Calu3 (cell line): ENCODE measurements around the gene REPS2. TPM values are rescaled to one million over a fixed set of nuclear protein-coding genes. Genes with fewer than 3 reads are reported as not detected.

Experiments used
- BruUV-seq: library from RNA; stranded (reverse); fragments of 400-500 nt; replicated peaks from 2 replicates; lab custom pipeline; 2021; lab: Mats Ljungman, UMichigan
- CTCF ChIA-PET: fragments of 300-600 bp; sonication (Branson Sonifier 250); formaldehyde crosslinking; loops from one replicate; lab custom pipeline; 2022; ENCODE audit warnings: antibody characterized with exemption; lab: Charles Lee
- DNase-seq: peaks from one replicate; pipeline ENCODE4 v3.0.0; 2022
- H3K27ac Mint-ChIP-seq: one replicate; pipeline ENCODE4 v1.8.0; 2022; ENCODE audit warnings: mixed read lengths; ENCODE audit not compliant: unreplicated experiment
- H3K27me3 Mint-ChIP-seq: one replicate; pipeline ENCODE4 v1.8.0; 2022; ENCODE audit warnings: mixed read lengths; ENCODE audit not compliant: unreplicated experiment
- H3K36me3 Mint-ChIP-seq: one replicate; pipeline ENCODE4 v1.8.0; 2022; ENCODE audit warnings: mild to moderate bottlenecking, moderate library complexity, mixed read lengths; ENCODE audit not compliant: insufficient read depth, unreplicated experiment
- H3K4me1 Mint-ChIP-seq: one replicate; pipeline ENCODE4 v1.8.0; 2022; ENCODE audit warnings: mild to moderate bottlenecking, low read depth, mixed read lengths; ENCODE audit not compliant: unreplicated experiment
- H3K4me3 Mint-ChIP-seq: one replicate; pipeline ENCODE4 v1.8.0; 2022; ENCODE audit warnings: mild to moderate bottlenecking, low read depth, moderate library complexity, mixed read lengths; ENCODE audit not compliant: unreplicated experiment
- H3K9me3 Mint-ChIP-seq: one replicate; pipeline ENCODE4 v1.8.0; 2022; ENCODE audit warnings: low read depth, mixed read lengths; ENCODE audit not compliant: unreplicated experiment
- intact Hi-C: fragments of 100-400 bp; cut with micrococcal nuclease; formaldehyde crosslinking; loops from one replicate; pipeline ENCODE4 v1.10.0; 2022; ENCODE audit not compliant: unreplicated experiment
- total RNA-seq: library from RNA; stranded (reverse); gene quantifications from 2 replicates; pipeline ENCODE4 v1.2.3, GENCODE V29; 2022
- TF ChIP-seq, protein P1 (sequence below): fragments of 200-600 bp; IDR thresholded peaks from one replicate; pipeline ENCODE4 v1.8.0; 2022; ENCODE audit warnings: antibody characterized with exemption; ENCODE audit not compliant: unreplicated experiment

REPS2 gene
- total RNA-seq, 1 experiment from 2014 or later, result 14.5 TPM

DNA sequence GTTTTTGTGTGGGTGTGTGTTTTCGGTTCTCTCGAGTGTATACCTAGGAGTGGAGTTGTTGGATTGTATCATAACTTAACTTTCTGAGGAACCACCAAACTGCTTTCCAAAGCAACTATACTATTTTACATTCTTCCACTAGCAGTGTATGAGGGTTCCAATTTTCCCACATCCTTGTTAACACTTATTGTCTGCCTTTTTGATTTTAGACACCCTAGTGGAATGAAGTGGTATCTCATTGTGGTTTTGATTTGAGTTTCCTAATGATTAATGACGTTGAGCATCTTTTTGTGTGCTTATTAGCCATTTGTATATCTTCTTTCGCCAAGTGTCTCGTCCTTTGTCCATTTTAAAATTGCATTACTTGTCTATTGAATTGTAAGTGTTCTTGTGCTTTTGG, 118.6 kb downstream of the REPS2 start:
- no peak for DNase-seq
- no TSS peak for BruUV-seq
- intact Hi-C loops, result no loop called here
- TF ChIP-seq, protein P1, sequence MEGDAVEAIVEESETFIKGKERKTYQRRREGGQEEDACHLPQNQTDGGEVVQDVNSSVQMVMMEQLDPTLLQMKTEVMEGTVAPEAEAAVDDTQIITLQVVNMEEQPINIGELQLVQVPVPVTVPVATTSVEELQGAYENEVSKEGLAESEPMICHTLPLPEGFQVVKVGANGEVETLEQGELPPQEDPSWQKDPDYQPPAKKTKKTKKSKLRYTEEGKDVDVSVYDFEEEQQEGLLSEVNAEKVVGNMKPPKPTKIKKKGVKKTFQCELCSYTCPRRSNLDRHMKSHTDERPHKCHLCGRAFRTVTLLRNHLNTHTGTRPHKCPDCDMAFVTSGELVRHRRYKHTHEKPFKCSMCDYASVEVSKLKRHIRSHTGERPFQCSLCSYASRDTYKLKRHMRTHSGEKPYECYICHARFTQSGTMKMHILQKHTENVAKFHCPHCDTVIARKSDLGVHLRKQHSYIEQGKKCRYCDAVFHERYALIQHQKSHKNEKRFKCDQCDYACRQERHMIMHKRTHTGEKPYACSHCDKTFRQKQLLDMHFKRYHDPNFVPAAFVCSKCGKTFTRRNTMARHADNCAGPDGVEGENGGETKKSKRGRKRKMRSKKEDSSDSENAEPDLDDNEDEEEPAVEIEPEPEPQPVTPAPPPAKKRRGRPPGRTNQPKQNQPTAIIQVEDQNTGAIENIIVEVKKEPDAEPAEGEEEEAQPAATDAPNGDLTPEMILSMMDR, result no peak
- H3K27me3 Mint-ChIP-seq, result no peaks in the 10 kb centered on the region
- H3K9me3 Mint-ChIP-seq, result no peaks in the 10 kb centered on the region
- no peaks in the 10 kb centered on the region for H3K36me3 Mint-ChIP-seq
- CTCF ChIA-PET, result no interaction called here
- H3K27ac Mint-ChIP-seq, result no peak overlapping the region
- H3K4me1 Mint-ChIP-seq, result no peaks in the 10 kb centered on the region
- H3K4me3 Mint-ChIP-seq, result no peak overlapping the region

DNA sequence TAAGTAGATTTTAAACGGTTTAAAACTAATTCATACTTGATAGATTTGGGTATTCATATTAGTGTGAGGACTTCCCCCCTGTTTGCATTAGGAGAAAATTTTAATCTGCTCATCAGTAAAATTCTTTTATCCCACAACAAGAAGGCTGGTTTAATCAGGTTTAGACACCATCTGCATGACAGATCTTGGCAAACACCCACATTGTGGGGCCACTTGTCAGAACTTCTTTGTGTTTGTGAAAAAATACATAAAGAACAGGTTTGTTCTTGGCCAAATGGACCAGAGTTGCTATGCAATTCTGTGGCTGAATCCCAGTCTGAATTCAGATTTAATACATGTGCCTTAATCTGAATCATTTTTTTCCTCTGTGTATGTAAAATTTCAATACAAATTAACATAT, 121.1 kb downstream of the REPS2 start:
- no TSS peak for BruUV-seq
- Mint-ChIP-seq H3K9me3 (no peaks in the 10 kb centered on the region), H3K4me3 (no peak overlapping the region), H3K27ac (no peak overlapping the region), H3K36me3 (no peaks in the 10 kb centered on the region), H3K27me3 (no peaks in the 10 kb centered on the region), H3K4me1 (no peaks in the 10 kb centered on the region)
- intact Hi-C loops, result no loop called here
- DNase-seq, result no peak
- CTCF ChIA-PET, result no interaction called here
- TF ChIP-seq, protein P1, result no peak

DNA sequence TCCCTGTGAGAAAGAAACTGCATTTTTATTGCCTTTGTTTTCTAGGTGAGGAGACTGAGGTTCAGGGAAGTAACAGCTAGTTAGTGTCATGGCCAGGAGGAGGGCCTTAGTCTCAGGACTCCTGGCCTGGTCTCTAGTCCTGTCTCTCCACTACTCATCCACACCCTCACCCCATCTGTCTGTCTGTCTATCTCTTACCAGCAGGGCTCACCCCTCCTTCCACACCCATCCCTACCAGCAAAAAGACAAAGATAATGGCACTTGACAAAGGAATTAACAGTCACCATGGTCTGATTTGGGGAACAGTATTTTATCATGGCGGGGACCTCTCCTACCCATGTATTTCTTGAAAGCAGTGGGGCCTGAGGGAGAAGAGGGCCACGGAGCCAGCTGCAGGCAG, 125.8 kb downstream of the REPS2 start:
- H3K27ac Mint-ChIP-seq, result no peak overlapping the region
- H3K27me3 Mint-ChIP-seq, result no peaks in the 10 kb centered on the region
- H3K4me1 Mint-ChIP-seq, result no peaks in the 10 kb centered on the region
- TF ChIP-seq, protein P1, result no peak
- H3K9me3 Mint-ChIP-seq, result no peaks in the 10 kb centered on the region
- CTCF ChIA-PET, result interaction anchor here (0.5 kb wide), 1 partner anchor 13 kb away, joined by 7 read pairs; no protein-coding TSS in a partner anchor
- no peak for DNase-seq
- BruUV-seq, result no TSS peak
- no peak overlapping the region for H3K4me3 Mint-ChIP-seq
- H3K36me3 Mint-ChIP-seq, result no peaks in the 10 kb centered on the region
- intact Hi-C loops, result no loop called here

DNA sequence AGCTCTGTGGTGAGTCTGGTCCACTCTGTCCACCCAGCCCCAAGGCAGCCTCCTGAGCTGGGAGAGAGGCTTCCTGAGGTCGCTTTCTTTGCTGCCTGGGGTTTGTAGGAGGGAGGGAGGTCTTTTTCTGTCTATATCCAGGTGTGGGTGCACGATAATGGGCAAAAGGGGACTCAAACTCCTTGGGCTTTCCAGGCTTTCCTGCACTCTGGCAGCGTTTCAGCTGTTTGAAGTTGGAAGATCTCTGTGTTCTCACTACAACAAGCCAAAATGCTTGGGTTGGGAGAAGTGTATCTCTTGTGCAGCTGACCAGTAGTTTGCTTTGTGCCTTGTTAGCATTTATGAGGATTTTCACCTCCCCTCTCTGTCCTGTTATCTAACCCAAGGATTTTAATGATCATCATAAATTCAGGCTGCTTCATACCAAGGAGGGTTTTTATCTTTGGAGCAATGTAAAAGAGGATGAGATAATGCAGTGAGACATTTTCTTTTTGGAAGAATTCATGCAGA, 126.3 kb downstream of the REPS2 start:
- Mint-ChIP-seq H3K4me1 (no peaks in the 10 kb centered on the region), H3K27me3 (no peaks in the 10 kb centered on the region), H3K36me3 (no peaks in the 10 kb centered on the region), H3K9me3 (no peaks in the 10 kb centered on the region), H3K4me3 (no peak overlapping the region), H3K27ac (no peak overlapping the region)
- intact Hi-C loops, result no loop called here
- CTCF ChIA-PET, result interaction anchor here (0.6 kb wide), 1 partner anchor 655 kb away, joined by 12 read pairs; no protein-coding TSS in a partner anchor
- TF ChIP-seq, protein P1, result no peak
- BruUV-seq, result no TSS peak
- DNase-seq, result no peak
